ENCODE results near the gene PABPN1.

- TF ChIP-seq, protein P1, sequence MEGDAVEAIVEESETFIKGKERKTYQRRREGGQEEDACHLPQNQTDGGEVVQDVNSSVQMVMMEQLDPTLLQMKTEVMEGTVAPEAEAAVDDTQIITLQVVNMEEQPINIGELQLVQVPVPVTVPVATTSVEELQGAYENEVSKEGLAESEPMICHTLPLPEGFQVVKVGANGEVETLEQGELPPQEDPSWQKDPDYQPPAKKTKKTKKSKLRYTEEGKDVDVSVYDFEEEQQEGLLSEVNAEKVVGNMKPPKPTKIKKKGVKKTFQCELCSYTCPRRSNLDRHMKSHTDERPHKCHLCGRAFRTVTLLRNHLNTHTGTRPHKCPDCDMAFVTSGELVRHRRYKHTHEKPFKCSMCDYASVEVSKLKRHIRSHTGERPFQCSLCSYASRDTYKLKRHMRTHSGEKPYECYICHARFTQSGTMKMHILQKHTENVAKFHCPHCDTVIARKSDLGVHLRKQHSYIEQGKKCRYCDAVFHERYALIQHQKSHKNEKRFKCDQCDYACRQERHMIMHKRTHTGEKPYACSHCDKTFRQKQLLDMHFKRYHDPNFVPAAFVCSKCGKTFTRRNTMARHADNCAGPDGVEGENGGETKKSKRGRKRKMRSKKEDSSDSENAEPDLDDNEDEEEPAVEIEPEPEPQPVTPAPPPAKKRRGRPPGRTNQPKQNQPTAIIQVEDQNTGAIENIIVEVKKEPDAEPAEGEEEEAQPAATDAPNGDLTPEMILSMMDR (IDR thresholded peaks at IDR 0.05) = no peak
- TF ChIP-seq EZH2 (IDR thresholded peaks at IDR 0.05) = no peak
- no peak for TF ChIP-seq EZH2phosphoT487 (IDR thresholded peaks at IDR 0.05)
These were observed 14.1 kb upstream of the PABPN1 start for GRCh38 chr14:23307146-23307530.
